DND-41 (cell line): ENCODE data around the gene TAF4.

Experiments
- EZH2 ChIP-seq: IDR thresholded peaks from 3 replicates; pipeline ENCODE4 v1.6.1; 2012; ENCODE audit warnings: borderline replicate concordance, low read depth, mild to moderate bottlenecking, moderate library complexity, low read length, inconsistent platforms; ENCODE audit not compliant: severe bottlenecking
- TF ChIP-seq, protein P1 (sequence below): IDR thresholded peaks from 2 replicates; pipeline ENCODE4 v1.5.1; 2012; ENCODE audit warnings: borderline replicate concordance, low read length, moderate library complexity, mild to moderate bottlenecking; ENCODE audit not compliant: poor library complexity, severe bottlenecking; ENCODE audit errors: extremely low read depth

DNA sequence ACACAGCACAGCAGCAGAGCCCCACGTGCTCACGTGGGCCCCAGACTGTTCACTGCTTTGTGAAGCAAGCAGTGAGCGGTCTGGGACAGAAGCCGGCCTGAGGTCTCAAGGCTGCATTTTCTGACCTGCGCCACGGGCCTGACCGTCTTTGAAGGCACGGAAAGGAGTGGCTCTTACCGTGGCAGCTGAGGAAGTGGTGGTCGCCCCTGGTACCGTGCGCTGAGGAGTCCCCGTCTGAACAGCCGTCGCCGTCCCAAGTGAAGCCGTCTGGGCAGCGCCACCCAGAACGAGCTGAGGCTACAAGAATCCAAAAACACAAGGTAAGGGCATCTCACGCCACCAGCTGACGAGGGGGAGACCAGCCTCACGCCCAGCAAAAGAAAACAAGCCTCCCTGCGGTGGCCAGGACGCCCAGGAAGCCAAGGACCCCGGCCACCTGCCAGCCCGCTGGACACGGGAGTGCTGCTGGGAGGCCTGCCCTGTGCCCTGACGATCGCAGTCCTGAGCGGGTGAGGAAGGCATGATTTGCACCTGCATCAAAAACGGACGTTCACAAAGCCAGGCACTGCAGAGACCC lies 55.7 kb downstream of the TAF4 start:
- TF ChIP-seq EZH2: no peak
- TF ChIP-seq, protein P1, sequence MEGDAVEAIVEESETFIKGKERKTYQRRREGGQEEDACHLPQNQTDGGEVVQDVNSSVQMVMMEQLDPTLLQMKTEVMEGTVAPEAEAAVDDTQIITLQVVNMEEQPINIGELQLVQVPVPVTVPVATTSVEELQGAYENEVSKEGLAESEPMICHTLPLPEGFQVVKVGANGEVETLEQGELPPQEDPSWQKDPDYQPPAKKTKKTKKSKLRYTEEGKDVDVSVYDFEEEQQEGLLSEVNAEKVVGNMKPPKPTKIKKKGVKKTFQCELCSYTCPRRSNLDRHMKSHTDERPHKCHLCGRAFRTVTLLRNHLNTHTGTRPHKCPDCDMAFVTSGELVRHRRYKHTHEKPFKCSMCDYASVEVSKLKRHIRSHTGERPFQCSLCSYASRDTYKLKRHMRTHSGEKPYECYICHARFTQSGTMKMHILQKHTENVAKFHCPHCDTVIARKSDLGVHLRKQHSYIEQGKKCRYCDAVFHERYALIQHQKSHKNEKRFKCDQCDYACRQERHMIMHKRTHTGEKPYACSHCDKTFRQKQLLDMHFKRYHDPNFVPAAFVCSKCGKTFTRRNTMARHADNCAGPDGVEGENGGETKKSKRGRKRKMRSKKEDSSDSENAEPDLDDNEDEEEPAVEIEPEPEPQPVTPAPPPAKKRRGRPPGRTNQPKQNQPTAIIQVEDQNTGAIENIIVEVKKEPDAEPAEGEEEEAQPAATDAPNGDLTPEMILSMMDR: no peak
